Right lobe of liver (tissue), 4 donors: ENCODE data around the gene ALK.

Source experiments
- CTCF ChIP-seq, 4 donors: fragments of 200-600 bp in 3 of 4; fragments of 450-650 bp in 1 of 4; IDR thresholded peaks; one replicate each; pipeline versions ENCODE4 v1.5.1 to v1.8.0; 2016 to 2022; ENCODE audit warnings: antibody characterized with exemption in 4 of 4, mild to moderate bottlenecking in 2 of 4
- POLR2A ChIP-seq: fragments of 450-650 bp; IDR thresholded peaks from one replicate; pipeline ENCODE4 v1.6.1; 2017; ENCODE audit warnings: antibody characterized with exemption, mild to moderate bottlenecking
- donor health status: DM: no; HTN: no; CAD: no.
- donor health status: DM: no; HTN: no; CAD: no.
- donor health status: DM: no; HTN: yes; CAD: no.

- TF ChIP-seq CTCF (IDR thresholded peaks at IDR 0.05) = no peak
- TF ChIP-seq POLR2A = no peak
These were observed 29.1 kb upstream of the ALK start for GRCh38 chr2:29950481-29950880.
